Activated CD8-positive, alpha-beta memory T cell treated with anti-CD3 and anti-CD28 coated beads, Interleukin-2, amount 50 U/mL, for 48 hours (primary cell): ENCODE measurements around the gene PPP2R2D.
"Not testable (repeated sequence)": the region's sequence is repeated elsewhere in the genome, so short reads cannot be mapped to it uniquely, and the experiment has no call there.

Experiments used
- DNase-seq: peaks from one replicate; pipeline ENCODE4 v3.0.0-alpha.2; 2020

Gene PPP2R2D

DNA sequence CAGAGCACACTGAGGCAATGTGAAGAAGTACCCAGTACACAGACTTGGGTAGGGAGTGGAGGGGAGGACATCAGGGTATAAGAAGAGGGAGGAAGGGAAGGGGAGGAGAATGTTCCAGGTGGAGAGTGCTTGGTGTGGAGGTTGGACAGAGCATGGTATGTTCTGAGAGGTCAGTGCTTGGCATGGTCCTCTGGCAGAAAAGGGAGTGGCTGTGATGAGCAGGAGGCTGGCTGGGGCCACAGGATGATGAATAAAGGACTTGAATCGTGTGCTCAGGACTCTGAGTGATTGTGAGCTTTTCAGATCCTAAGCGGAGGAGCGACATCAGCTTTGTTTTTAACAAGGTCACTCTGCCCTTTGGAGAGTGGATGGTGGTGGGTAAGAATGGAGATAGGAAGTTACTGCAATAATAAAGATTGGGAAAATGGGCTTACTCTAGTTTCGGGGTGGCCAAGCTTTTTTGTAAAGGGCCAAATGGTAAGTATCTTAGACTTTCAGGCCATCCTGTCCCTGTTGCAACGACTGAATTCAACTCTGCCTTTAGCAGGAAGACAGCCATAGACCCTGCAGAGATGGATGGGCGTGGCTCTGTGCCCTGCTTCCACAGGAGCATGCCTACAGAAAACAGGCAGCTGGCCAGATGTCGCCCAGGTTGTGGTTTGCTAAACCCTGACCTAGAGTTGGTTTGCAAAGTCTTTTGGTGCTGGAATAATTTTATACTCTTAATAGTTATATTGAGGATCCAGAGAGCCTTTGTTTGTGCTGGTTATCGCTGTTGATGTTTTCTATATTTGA is 8.4 kb downstream of the PPP2R2D start:
- no peak for DNase-seq

DNA sequence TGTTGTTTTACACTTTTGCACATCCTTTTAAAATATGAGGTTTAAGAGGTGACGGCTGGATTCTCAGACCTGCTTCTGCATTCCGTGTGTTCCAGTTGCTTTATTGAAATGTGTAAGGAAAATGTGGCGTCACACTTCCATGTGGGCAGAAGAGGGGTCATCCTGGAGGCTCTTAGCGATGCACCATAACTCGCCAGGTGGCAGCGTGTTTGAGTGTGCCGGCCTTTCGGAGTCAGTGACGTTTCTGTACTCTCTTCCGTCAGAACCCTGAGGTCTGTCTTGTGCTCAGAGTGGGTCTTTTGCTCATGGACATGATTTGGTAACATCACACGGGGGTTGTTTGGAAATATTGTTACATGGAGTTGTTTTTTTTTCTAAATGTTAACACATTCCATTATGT is 9.1 kb downstream of the PPP2R2D start:
- no peak for DNase-seq

DNA sequence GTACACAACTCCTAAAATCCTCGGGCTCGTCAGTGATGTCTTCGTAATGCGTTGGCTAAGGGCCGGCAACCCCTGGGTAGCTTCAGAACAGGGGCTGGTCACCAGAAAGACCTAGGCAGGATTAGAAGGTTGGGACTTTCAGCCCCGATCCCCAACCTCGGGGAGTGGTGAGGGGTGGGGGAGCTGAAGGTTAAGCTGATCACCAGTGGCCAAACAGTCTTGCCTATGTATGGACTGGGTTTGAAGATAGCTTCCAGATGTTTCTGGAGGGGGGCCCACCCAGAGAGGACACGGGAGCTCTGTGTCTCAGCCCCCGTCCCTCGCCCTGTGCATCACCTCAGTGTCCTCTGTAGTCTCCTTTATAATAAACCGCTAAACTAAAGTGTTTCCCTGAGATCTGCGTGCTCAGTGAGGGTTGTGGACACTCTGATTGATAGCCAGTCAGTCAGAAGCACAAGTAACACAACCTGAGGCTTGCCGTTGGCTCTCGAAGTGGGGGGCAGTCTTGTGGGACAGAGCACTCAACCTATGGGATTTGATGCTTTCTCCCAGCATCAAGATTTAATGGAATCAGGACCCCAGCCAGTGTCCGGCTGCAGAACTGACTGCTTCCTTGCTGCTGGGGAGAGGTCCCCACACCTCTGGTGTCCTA is 10.0 kb downstream of the PPP2R2D start:
- DNase-seq, result no peak

DNA sequence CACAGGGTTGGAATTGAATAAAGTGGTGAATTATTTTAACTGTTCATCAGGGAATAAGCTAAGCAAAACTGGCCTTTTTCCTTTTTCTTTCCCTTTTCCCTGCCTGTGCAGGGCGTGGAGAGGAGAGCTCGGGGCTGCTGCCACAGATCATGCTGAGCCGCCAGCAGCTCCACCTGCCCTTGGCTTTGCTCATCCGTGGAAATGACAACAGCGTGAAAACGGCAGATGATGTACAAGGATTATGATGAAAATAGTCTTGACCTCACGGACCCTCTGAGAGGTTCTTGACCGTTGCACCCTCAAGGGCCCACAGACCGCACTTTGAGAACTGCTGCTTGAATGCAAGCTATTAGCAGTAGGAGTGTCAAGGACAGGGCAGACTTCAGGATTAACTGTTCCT is 10.6 kb downstream of the PPP2R2D start:
- DNase-seq, result no peak

DNA sequence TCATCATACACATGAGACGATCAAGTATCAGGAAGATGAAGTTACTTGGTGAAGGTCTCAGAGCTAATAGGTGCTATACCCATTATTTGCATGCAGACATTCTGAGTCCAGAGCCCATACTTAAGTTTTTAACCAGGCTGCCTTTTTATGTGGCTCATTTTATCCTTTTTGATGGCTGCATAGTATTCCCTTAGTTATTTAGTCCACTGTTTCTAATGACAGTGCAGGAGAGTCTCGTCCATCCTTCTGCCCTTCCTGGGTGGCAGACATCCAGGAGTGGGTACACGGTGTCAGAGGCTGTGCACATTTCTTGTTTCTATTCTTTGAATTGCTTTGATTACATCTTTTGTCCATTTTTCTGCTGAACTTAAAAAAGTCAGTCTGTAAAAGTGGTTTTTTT is 11.8 kb downstream of the PPP2R2D start:
- no peak for DNase-seq

DNA sequence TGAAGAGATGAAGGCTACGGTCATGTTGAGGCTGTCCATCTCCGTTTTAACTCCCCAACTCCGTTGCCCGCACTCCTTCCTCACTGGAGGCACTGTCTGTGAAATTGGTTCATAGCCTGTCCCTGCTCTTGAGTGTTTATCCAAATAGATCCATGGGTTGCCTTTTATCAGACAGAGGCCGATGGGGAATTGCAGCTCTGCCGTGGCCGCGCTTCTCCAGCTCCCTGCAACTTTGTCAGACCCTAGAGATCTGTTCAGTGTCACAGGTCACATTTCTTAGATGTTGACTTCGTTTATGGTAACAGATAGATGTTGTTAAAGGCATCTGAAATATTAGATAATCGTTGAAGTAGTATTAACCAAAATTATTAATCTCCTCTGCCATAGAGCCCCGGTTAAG is 14.7 kb downstream of the PPP2R2D start:
- no peak for DNase-seq

DNA sequence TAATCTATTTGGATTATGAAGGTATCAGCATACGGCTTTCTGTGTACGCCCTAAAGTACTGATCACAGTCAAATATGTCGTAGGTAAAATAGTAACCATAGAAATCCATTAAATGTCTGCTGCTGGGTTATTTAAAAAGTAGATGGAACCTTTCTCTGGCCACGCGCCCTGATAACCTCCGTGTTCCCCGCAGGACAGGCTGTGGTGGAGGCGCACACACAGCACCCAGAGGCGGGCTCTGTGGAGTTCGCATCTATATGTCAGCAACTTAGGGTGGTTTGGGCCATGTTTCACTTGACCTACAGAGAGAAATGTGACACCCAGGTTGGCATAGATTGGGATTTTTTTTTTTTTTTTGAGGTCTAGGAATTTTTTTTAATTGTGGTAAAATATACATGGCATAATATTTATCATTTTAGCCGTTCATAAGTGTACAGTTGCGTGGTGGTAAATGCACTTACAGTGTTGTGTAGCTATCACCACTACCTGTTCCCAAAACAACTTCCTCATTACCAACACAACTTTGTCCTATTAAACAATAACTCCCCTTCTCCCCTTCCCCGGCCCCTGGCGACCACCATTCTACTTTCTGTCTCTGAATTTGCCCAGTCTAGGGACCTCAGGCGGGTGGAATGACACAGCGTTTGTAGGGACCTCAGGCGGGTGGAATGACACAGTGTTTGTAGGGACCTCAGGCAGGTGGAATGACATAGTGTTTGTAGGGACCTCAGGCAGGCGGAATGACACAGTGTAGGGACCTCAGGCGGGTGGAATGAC is 15.4 kb downstream of the PPP2R2D start:
- DNase-seq, result no peak

DNA sequence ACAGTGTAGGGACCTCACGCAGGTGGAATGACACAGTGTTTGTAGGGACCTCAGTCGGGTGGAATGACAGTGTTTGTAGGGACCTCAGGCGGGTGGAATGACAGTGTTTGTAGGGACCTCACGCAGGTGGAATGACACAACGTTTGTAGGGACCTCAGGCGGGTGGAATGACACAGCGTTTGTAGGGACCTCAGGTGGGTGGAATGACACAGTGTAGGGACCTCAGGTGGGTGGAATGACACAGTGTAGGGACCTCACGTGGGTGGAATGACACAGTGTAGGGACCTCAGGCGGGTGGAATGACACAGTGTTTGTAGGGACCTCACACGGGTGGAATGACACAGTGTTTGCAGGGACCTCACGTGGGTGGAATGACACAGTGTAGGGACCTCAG is 16.0 kb downstream of the PPP2R2D start:
- not testable (repeated sequence) for DNase-seq

DNA sequence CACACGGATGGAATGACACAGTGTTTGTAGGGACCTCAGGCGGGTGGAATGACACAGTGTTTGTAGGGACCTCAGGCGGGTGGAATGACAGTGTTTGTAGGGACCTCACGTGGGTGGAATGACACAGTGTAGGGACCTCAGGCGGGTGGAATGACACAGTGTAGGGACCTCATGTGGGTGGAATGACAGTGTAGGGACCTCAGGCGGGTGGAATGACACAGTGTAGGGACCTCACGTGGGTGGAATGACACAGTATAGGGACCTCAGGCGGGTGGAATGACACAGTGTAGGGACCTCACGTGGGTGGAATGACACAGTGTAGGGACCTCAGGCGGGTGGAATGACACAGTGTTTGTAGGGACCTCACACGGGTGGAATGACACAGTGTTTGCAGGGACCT is 16.7 kb downstream of the PPP2R2D start:
- peak; percentile 49 for DNase-seq

DNA sequence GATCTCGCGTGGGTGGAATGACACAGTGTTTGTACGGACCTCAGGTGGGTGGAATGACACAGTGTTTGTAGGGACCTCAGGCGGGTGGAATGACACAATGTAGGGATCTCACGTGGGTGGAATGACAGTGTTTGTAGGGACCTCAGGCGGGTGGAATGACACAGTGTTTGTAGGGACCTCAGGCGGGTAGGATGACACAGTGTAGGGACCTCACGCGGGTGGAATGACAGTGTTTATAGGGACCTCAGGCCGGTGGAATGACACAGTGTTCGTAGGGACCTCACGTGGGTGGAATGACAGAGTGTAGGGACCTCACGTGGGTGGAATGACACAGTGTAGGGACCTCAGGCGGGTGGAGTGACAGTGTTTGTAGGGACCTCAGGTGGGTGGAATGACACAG is 18.7 kb downstream of the PPP2R2D start:
- not testable (repeated sequence) for DNase-seq

DNA sequence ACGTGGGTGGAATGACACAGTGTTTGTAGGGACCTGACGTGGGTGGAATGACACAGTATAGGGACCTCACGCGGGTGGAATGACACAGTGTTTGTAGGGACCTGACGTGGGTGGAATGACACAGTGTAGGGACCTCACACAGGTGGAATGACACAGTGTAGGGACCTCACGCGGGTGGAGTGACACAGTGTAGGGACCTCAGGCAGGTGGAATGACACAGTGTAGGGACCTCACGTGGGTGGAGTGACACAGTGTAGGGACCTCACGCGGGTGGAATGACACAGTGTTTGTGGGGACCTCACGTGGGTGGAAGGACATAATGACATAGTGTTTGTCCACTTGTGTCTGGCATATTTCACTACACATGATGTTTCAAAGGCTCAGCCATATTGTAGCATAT is 19.3 kb downstream of the PPP2R2D start:
- DNase-seq, result no peak

DNA sequence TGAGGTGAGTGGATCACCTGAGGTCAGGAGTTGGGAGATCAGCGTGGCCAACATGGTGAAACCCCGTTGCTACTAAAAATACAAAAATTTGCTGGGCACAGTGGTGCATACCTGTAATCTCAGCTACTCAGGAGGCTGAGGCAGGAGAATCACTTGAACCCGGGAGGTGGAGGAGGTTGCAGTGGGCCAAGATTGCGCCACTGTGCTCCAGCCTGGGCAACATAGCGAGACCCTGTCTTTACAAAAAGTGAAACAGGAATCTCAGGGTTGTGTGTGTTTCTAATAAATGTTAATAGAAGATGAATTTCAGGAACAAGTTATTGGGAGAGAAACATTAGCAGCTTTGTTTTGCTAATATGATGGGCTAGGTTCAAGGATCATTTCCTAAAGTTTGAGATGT is 19.9 kb downstream of the PPP2R2D start:
- DNase-seq, result no peak

DNA sequence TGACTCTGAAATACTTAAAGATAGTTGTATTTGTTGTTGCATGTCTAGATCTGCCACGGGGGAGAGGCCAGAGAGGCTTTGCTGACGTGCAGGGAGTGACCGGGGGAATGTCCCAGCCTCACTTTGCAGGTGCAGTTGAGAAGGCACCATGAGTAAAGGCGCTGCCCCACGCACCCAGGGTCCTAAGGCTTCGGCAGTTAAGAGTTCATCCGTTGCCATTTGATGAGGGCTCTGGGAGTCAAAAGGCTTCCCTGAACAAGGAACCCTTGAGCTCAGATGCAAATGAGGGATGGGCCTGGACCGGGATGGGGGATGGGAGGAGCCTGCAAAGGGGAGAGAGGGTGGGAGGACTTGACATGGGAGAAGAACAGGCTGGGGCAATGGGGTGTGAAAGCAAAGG is 20.4 kb downstream of the PPP2R2D start:
- no peak for DNase-seq

DNA sequence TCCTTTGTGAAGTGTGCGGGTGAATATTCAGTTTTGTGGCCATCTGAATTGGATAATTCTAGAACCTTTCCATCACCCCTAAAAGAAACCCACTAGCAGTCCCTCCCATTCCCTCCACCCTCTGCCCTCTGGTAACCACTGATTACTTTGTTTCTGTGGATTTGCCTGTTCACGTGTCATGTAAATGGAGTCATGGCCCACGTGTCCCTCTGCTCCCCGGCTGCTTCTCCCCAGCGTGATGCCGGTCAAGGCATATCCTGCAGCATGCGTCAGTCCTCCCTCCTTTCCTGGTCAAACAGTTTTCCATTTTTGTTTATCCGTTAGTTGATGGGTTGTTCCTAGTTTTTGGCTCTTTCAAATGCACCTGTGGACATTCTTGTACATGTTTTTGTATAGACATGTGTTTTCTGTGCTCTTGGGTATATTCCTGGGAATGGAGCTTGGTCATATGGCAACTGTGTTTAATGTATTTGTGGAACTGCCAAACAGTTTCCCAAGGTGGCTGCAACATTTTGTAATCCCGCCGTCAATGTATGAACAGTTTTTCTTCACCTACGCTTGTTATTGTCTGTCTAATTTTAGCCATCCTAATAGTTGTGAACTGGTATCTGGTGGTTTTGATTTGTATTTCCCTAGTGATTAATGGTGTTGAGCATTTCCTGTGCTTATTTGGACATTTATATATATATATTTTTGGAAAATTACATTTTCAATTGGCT is 22.4 kb downstream of the PPP2R2D start:
- DNase-seq, result no peak

DNA sequence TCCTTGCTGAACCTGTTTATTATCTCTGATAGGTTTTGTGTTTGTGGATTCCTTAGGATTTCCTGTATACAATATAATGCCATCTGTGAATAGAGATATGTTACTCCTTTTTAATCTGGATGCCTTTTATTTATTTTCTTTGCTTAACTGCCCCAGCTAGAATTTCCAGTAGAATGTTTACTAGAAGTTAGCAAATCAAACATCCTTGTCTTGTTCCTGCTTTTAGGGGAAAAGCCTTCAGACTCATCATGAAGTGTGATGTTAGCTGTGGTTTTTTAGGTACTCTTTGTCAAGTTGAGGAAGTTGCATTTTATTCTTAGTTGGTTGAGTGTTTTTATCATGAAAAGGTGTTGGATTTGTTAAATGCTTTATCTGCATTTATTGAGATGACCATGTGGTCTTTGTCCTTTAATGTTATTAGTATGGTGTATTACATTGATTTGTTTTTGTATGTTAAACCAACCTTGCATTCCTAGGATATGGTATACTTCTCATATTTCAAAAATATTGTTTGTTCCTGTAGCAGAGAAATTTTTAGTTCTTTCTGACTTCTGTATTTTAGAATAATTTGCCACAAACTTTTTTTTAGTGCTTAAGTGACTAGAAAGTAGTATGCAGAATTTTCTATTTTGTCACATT is 24.3 kb downstream of the PPP2R2D start:
- DNase-seq, result no peak

DNA sequence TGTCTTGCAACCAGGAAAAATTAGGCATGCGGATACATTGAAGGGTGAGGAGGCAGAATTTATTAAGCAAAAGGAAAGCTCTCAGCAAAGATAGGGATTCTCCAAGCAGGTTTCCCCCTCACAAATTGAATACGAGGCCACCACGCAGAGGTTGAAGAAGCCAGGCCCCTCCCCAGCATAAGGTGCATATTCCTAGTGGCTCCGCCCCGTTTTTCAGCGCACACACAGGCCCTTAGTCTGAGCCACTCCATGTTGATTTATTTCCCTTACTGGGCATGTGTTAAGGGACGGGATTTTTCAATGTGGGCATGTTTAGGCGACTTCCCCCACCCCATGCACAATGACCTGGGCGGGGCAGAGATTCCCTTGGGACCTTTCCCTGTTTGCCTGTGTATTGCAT is 24.9 kb downstream of the PPP2R2D start:
- no peak for DNase-seq

DNA sequence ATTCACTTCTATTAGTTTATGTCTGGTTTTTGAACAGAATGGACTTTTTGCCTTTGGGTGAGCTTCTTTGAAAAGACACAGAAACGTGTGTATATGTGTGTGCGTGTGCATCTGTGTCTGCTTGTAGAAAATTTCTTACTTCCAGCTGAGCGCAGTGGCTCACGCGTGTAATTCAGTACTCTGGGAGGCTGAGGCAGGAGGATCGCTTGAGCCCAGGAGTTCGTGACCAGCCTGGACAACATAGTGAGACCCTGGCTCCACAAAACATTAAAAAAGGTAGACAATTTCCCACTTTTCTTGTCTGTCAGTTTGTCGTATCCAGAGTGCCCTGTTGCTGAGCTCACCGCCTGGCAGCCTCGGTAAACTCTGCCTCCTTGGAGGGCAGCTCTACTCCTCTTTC is 25.4 kb downstream of the PPP2R2D start:
- no peak for DNase-seq

DNA sequence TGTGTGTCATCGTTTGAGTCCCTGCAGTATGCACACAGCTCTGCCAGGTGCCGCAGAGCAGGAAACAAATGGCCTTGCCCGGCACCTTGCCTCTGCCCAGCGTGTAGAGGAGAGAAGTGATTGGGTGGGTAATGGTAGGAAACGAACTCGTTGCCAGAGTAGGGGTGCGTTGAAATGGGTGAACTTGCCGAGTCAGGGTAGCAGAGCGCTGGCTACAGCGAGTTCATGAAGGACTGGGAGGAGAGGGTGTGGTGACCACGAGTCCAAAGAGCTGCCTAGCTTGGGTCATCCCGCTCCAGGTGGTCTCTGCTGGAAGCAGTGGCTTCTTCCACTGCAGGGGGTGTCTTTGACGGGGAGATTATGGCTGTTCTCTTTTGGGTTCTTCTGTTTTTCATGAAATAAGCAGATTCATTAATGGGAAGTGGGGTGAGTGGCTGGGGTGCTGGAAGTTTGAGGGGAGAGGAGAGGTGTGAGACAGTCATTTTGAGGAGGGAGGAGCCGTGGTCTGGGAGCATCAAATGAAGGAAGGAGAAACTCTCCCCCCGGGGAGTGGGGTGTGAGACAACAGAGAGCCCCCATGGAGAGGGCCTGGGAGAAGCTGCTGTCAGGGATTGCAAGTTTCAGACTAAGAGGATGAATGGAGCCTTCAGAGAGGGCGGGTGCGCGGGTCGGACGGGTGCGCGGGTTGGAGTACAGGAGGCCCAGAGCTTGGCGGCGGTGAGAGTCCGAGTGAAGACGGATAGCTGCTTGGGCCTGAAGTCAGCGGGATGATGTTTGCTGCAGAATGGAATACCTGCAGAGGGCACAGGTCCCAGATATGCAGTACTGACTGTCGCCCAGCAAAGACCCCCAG is 26.2 kb downstream of the PPP2R2D start:
- no peak for DNase-seq

DNA sequence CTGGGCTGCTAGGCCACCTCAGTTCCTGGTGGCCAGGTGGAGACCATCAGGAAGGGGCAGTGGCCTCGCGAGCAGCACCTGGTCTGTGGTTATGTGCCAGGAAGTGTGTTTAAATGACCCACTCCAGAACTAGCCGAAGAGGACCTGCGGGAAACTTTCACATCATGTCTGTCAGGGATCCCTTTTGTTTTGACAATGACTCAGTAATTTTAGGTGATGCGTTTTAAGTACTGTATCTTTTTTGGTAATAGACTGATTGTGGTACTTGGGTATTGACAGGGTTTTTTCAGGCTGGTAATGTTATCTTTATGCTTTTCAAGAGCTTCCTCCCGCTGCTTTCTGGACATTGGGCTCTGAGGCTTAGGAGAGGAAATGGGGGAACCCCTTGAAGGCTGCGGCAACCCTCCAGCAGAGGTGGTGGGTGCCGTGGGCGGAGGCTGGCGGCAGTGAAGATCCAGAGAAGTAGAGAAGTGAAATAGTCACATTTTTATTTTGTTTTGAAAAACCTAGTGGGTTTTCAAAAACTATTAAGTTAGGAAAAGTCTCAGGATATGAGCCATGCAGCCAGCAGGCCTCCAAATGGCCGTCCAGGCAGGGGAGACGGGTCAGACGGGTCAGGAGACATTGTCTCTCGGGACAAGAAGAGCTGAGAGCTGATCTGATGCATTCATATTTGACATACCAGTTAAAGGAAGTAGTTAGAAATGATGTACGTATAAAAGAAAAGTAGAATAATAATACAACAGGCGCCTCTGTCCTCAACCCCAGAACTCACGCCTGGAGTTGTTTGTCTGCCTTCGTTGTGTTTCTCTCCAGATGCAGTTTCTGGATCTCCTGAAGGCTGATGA is 27.7 kb downstream of the PPP2R2D start:
- DNase-seq, result peak; percentile 74

DNA sequence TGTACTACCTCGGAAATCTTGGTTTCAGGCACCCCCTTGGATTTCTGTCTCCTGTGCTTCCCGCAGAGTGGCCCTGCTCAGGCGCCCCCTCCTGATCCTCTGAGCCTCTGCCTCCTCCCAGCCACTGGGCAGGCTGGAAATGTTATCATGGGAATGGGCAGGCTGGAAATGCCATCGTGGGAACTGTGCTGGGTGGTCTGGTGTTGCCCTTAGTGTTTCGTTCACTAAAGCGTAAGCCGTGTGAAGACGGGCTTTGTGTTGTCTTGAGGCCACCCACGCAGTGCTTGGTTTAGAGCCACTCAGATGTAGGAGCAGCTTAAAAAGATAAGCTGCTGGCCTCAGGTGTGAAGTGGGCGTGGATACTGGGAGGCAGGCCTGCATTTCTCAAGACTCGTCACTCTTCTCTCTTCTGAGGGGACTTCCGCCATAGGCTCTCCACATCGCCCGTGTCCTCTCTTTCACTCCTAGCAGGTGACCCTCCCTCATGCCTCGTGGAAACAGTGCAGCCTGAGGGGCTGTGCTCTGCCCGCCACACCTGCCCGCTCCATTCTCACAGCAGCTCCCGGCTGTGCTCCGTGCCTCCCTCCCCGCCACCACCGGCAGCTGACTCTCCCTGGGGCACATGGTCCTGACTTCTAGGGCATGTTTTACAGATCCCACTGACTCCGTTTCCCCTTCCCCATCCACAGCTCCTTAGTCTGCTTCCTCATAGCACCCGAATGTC is 28.5 kb downstream of the PPP2R2D start:
- DNase-seq, result no peak
